ENCODE data around the gene ZNF423. TPM values are rescaled to one million over a fixed set of nuclear protein-coding genes. Genes with fewer than 3 reads are reported as not detected.

Gene ZNF423
- total and polyA plus RNA-seq, 9 of the 15 experiments (the other 6 are each of a cell fraction or from before 2014, with no cell fraction given), result not detected

DNA sequence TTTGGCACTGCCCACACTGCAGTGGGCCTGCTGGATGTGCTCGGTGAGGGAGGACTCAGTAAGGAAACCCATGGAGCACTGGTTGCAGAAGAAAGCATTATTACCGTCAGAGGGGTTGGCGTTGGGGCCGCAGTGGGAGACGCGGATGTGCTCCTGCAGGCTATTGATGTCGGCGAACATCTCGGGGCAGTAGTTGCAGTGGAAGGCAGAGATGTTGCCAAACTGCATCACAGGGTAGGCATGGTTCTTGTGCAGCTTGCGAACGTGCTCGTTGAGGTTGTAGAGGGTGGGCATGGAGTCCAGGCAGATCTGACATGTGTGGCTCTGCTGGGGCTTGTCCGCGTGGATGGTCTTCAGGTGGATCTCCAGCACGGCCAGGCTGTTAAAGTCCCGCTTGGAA is 218.4 kb downstream of the ZNF423 start (continued):
- TF ChIP-seq, protein P1, sequence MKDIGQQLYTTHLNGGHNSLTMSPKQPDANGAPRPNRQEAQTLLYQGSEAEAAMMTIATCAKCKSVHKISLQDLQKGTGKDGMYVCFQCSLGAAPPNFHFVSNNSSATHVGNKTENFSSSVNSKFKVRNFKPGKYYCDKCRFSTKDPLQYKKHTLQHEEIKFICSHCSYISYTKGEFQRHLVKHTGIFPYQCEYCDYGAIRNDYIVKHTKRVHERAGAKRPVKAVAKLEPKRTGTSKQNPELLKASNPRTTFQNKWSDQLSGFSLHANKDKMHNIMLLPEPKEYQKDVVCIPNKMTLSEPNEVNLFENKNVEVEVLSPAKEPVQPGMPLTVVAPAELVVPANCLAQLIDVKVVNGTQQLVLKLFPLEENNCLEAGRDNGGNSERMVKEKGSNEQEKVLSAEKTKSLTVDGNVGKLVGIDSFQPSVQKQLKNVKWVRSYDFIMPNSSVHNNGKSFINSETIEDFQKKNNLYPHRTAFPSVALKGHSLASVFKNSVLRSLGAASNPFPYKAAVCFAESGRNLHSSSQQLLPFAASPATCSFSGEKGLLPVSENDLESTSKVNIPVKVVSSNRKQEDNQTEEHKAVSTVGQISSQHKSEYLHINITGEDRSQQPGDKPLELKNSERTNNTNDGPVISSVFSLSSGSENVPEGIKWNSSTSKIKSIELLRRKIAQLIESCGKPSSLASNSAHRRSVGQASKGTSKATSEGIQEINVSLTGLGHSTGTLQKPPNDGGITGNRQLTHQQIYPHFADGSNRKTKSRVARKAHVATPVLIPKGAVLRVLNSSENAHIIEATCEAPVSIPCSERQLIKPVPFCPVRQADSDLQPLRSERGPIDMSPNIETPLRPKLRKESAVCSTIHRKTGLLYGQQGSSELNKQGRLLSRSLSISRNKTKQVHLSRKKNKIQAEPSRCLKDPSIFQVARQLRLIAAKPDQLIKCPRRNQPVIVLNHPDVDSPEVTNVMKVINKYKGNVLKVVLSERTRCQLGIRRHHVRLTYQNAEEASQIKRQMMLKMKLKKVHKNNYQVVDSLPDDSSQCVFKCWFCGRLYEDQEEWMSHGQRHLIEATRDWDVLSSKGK (CRISPR knock-in tag; IDR thresholded peaks at IDR 0.05), result no peak

GRCh38 chr16:49636608-49637007 is 219.3 kb downstream of the ZNF423 start:
- no peaks in the 10 kb centered on the region for H3K36me3 ChIP-seq (ENCODE audit: control insufficient read depth, insufficient read depth, low read length)
- CTCF ChIA-PET (ENCODE audit: low intra/inter-chr PET ratio), result no interaction called here
- BruUV-seq (replicated peaks), result no TSS peak
- FAIRE-seq (no peak), DNase-seq (ENCODE audit: extremely low read depth in 1 of 4, low spot score in 3 of 4) (no peak), ATAC-seq (no peak)
- peaks cover 0 to 10% of the 10 kb centered on the region in 2 experiments; a peak in 1 of 5 replicates for H3K4me1 ChIP-seq (replicated peaks in 1 of 2; ENCODE audit: control insufficient read depth in 2 of 2, insufficient read depth in 2 of 2, low read length in 2 of 2)
- H3K9me3 ChIP-seq (replicated peaks; ENCODE audit: control insufficient read depth, insufficient read depth, low read depth, low read length), result no peaks in the 10 kb centered on the region
- no peak overlapping the region for H3K4me3 ChIP-seq
- peaks cover 31 to 72% of the 10 kb centered on the region in 2 experiments; a peak in 4 of 5 replicates for H3K27me3 ChIP-seq (ENCODE audit: control insufficient read depth in 2 of 2, insufficient read depth in 2 of 2, low read length in 2 of 2)
- H3K79me2 ChIP-seq (ENCODE audit: control insufficient read depth, insufficient read depth, low read length), result no peaks in the 10 kb centered on the region
- no peak overlapping the region for H3K4me2 ChIP-seq (ENCODE audit: insufficient read depth, low read length)
- no peak overlapping the region for H3K9ac ChIP-seq (ENCODE audit: insufficient read depth in 1 of 2, low read depth in 2 of 2, low read length in 2 of 2)
- WGBS (ENCODE audit: insufficient coverage, low coverage, missing lambda C conversion rate), result 10% methylated on average over 14 of the region's 14 CpGs
- in situ Hi-C loops (cut with MboI), result no loop called here
- no peak overlapping the region for H3K27ac ChIP-seq (ENCODE audit: extremely low read depth, low read depth, low read length)
- POLR2A ChIA-PET, result no interaction called here
- H4K20me1 ChIP-seq (replicated peaks; ENCODE audit: control insufficient read depth, insufficient read depth, low read length), result peaks cover 13% of the 10 kb centered on the region
- intact Hi-C loops (cut with micrococcal nuclease), result no loop called here
- H2AFZ ChIP-seq (ENCODE audit: low read depth, low read length), result no peak overlapping the region
- no peaks in the 10 kb centered on the region for H3K9me1 ChIP-seq (ENCODE audit: control insufficient read depth, insufficient read depth, low read length)
- TF ChIP-seq SMARCA5 (IDR thresholded peaks at IDR 0.05) (no peak), NFYB (IDR thresholded peaks at IDR 0.05; ENCODE audit: extremely low read depth, insufficient read length) (no peak), ELF2 (CRISPR knock-in tag; IDR thresholded peaks at IDR 0.05) (no peak), SMARCA4 (IDR thresholded peaks at IDR 0.05) (no peak), ZNF609 (CRISPR knock-in tag; IDR thresholded peaks at IDR 0.05; ENCODE audit: borderline replicate concordance) (no peak), GATAD2B (IDR thresholded peaks at IDR 0.05; ENCODE audit: borderline replicate concordance) (no peak), MBD2 (IDR thresholded peaks at IDR 0.05; ENCODE audit: borderline replicate concordance, low read depth) (no peak), C11orf30 (IDR thresholded peaks at IDR 0.05; ENCODE audit: low read depth) (no peak), SPI1 (IDR thresholded peaks at IDR 0.05; ENCODE audit: borderline replicate concordance, low read depth, low read length) (no peak), ZNF695 (CRISPR knock-in tag; IDR thresholded peaks at IDR 0.05) (no peak)
- TF ChIP-seq, protein P2, sequence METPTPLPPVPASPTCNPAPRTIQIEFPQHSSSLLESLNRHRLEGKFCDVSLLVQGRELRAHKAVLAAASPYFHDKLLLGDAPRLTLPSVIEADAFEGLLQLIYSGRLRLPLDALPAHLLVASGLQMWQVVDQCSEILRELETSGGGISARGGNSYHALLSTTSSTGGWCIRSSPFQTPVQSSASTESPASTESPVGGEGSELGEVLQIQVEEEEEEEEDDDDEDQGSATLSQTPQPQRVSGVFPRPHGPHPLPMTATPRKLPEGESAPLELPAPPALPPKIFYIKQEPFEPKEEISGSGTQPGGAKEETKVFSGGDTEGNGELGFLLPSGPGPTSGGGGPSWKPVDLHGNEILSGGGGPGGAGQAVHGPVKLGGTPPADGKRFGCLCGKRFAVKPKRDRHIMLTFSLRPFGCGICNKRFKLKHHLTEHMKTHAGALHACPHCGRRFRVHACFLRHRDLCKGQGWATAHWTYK (CRISPR knock-in tag; IDR thresholded peaks at IDR 0.05), result no peak
